SK-N-SH treated with all-trans-retinoic acid at 6 μM for 48 hours (cell line): ENCODE results near the gene ZNF76.

Experiments used
- ATAC-seq: fragments of 200-7000 bp; cut with Tn5 transposase; 3 replicates; pipeline ENCODE4 v1.9.1; 2020; ENCODE audit warnings: mild to moderate bottlenecking, moderate library complexity
- BACH2 ChIP-seq: fragments of 250-450 bp; sonication (Bioruptor Pico); IDR thresholded peaks from 2 replicates; pipeline ENCODE4 v1.9.0; 2021; ENCODE audit warnings: mild to moderate bottlenecking, borderline replicate concordance
- CREB5 ChIP-seq: fragments of 250-450 bp; sonication (Bioruptor Pico); IDR thresholded peaks from 2 replicates; pipeline ENCODE4 v1.5.1; 2020; ENCODE audit warnings: low read depth, mild to moderate bottlenecking, moderate library complexity
- CSRNP3 ChIP-seq: fragments of 250-450 bp; sonication (Bioruptor Pico); IDR thresholded peaks from 2 replicates; pipeline ENCODE4 v1.5.1; 2021; ENCODE audit warnings: mild to moderate bottlenecking, moderate library complexity
- ESRRG ChIP-seq: fragments of 250-450 bp; sonication (Bioruptor Pico); IDR thresholded peaks from 2 replicates; pipeline ENCODE4 v1.6.1; 2021; ENCODE audit warnings: mild to moderate bottlenecking
- GLIS3 ChIP-seq: fragments of 250-450 bp; sonication (Bioruptor Pico); IDR thresholded peaks from 2 replicates; pipeline ENCODE4 v1.5.0; 2020; ENCODE audit warnings: mild to moderate bottlenecking, moderate library complexity
- ISL1 ChIP-seq: fragments of 250-450 bp; sonication (Bioruptor Pico); IDR thresholded peaks from 2 replicates; pipeline ENCODE4 v2.1.2; 2022; ENCODE audit warnings: mild to moderate bottlenecking, moderate library complexity
- OSR1 ChIP-seq: fragments of 250-450 bp; sonication (Bioruptor Pico); IDR thresholded peaks from 2 replicates; pipeline ENCODE4 v1.8.0; 2022; ENCODE audit warnings: moderate library complexity, mild to moderate bottlenecking, inconsistent platforms
- PATZ1 ChIP-seq: fragments of 250-450 bp; sonication (Bioruptor Pico); IDR thresholded peaks from 2 replicates; pipeline ENCODE4 v1.8.0; 2020; ENCODE audit warnings: mild to moderate bottlenecking, moderate library complexity, borderline replicate concordance
- PPARA ChIP-seq: fragments of 250-450 bp; sonication (Bioruptor Pico); IDR thresholded peaks from 2 replicates; pipeline ENCODE4 v1.5.0; 2020; ENCODE audit warnings: mild to moderate bottlenecking, borderline replicate concordance
- RARB ChIP-seq: fragments of 250-450 bp; sonication (Bioruptor Pico); IDR thresholded peaks from 2 replicates; pipeline ENCODE4 v1.8.0; 2021; ENCODE audit warnings: mild to moderate bottlenecking, moderate library complexity
- SNAI2 ChIP-seq: fragments of 250-450 bp; sonication (Bioruptor Pico); IDR thresholded peaks from 2 replicates; pipeline ENCODE4 v1.5.0; 2020; ENCODE audit warnings: mild to moderate bottlenecking, moderate library complexity
- TCF4 ChIP-seq: fragments of 250-450 bp; sonication (Bioruptor Pico); IDR thresholded peaks from 2 replicates; pipeline ENCODE4 v1.8.0; 2021; ENCODE audit warnings: mild to moderate bottlenecking, moderate library complexity, borderline replicate concordance
- TOX ChIP-seq: fragments of 250-450 bp; sonication (Bioruptor Pico); IDR thresholded peaks from 2 replicates; pipeline ENCODE4 v1.8.0; 2021; ENCODE audit warnings: mild to moderate bottlenecking, moderate library complexity, borderline replicate concordance
- ZC3H10 ChIP-seq: fragments of 250-450 bp; sonication (Bioruptor Pico); IDR thresholded peaks from 2 replicates; pipeline ENCODE4 v1.5.1; 2021; ENCODE audit warnings: mild to moderate bottlenecking, moderate library complexity
- ZFP3 ChIP-seq: fragments of 250-450 bp; sonication (Bioruptor Pico); IDR thresholded peaks from 2 replicates; pipeline ENCODE4 v1.5.0; 2020; ENCODE audit warnings: mild to moderate bottlenecking, moderate library complexity
- ZFP30 ChIP-seq: fragments of 450-650 bp; formaldehyde crosslinking; IDR thresholded peaks from 2 replicates; pipeline ENCODE4 v1.5.0; 2022; ENCODE audit warnings: mild to moderate bottlenecking, moderate library complexity
- ZNF565 ChIP-seq: fragments of 450-650 bp; formaldehyde crosslinking; conservative IDR thresholded peaks from 2 replicates; pipeline ENCODE4 v1.5.0; 2020; ENCODE audit warnings: low read depth, mild to moderate bottlenecking, moderate library complexity
- ZNF70 ChIP-seq: fragments of 450-650 bp; formaldehyde crosslinking; IDR thresholded peaks from 2 replicates; pipeline ENCODE4 v1.5.0; 2020; ENCODE audit warnings: mild to moderate bottlenecking, moderate library complexity
- ZNF8 ChIP-seq: fragments of 450-650 bp; formaldehyde crosslinking; IDR thresholded peaks from 2 replicates; pipeline ENCODE4 v1.5.0; 2020; ENCODE audit warnings: mild to moderate bottlenecking, moderate library complexity
- TF ChIP-seq, protein P1 (sequence below): fragments of 250-450 bp; sonication (Bioruptor Pico); IDR thresholded peaks from 2 replicates; pipeline ENCODE4 v1.8.0; 2021; ENCODE audit warnings: low read depth, mild to moderate bottlenecking, moderate library complexity, borderline replicate concordance
- TF ChIP-seq, protein P2 (sequence below): fragments of 250-450 bp; sonication (Bioruptor Pico); IDR thresholded peaks from 2 replicates; pipeline ENCODE4 v1.5.0; 2020; ENCODE audit warnings: mild to moderate bottlenecking, moderate library complexity

ZNF76 gene

GRCh38 chr6:35242486-35242885, 17.0 kb upstream of the ZNF76 start:
- ATAC-seq, result no peak
- no peak for TF ChIP-seq OSR1 (CRISPR knock-in tag)
- no peak for TF ChIP-seq BACH2 (CRISPR knock-in tag)
- TF ChIP-seq, protein P1, sequence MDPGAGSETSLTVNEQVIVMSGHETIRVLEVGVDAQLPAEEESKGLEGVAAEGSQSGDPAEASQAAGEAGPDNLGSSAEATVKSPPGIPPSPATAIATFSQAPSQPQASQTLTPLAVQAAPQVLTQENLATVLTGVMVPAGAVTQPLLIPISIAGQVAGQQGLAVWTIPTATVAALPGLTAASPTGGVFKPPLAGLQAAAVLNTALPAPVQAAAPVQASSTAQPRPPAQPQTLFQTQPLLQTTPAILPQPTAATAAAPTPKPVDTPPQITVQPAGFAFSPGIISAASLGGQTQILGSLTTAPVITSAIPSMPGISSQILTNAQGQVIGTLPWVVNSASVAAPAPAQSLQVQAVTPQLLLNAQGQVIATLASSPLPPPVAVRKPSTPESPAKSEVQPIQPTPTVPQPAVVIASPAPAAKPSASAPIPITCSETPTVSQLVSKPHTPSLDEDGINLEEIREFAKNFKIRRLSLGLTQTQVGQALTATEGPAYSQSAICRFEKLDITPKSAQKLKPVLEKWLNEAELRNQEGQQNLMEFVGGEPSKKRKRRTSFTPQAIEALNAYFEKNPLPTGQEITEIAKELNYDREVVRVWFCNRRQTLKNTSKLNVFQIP (CRISPR knock-in tag), result no peak
- no peak for TF ChIP-seq ZNF70
- no peak for TF ChIP-seq ZC3H10 (CRISPR knock-in tag)
- TF ChIP-seq CSRNP3, result no peak
- TF ChIP-seq ZFP30 (CRISPR knock-in tag), result no peak
- TF ChIP-seq, protein P2, sequence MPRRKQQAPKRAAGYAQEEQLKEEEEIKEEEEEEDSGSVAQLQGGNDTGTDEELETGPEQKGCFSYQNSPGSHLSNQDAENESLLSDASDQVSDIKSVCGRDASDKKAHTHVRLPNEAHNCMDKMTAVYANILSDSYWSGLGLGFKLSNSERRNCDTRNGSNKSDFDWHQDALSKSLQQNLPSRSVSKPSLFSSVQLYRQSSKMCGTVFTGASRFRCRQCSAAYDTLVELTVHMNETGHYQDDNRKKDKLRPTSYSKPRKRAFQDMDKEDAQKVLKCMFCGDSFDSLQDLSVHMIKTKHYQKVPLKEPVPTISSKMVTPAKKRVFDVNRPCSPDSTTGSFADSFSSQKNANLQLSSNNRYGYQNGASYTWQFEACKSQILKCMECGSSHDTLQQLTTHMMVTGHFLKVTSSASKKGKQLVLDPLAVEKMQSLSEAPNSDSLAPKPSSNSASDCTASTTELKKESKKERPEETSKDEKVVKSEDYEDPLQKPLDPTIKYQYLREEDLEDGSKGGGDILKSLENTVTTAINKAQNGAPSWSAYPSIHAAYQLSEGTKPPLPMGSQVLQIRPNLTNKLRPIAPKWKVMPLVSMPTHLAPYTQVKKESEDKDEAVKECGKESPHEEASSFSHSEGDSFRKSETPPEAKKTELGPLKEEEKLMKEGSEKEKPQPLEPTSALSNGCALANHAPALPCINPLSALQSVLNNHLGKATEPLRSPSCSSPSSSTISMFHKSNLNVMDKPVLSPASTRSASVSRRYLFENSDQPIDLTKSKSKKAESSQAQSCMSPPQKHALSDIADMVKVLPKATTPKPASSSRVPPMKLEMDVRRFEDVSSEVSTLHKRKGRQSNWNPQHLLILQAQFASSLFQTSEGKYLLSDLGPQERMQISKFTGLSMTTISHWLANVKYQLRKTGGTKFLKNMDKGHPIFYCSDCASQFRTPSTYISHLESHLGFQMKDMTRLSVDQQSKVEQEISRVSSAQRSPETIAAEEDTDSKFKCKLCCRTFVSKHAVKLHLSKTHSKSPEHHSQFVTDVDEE (CRISPR knock-in tag), result no peak
- TF ChIP-seq PPARA, result no peak
- TF ChIP-seq PATZ1, result no peak
- no peak for TF ChIP-seq GLIS3 (CRISPR knock-in tag)
- no peak for TF ChIP-seq ZNF565
- TF ChIP-seq RARB, result no peak
- TF ChIP-seq TCF4 (CRISPR knock-in tag), result no peak
- TF ChIP-seq ZNF8 (CRISPR knock-in tag), result no peak
- TF ChIP-seq ESRRG (CRISPR knock-in tag), result no peak
- TF ChIP-seq ZFP3 (CRISPR knock-in tag), result no peak
- no peak for TF ChIP-seq CREB5 (CRISPR knock-in tag)

GRCh38 chr6:35242906-35243305, 16.6 kb upstream of the ZNF76 start:
- ATAC-seq, result no peak
- no peak for TF ChIP-seq TCF4 (CRISPR knock-in tag)
- TF ChIP-seq TOX (CRISPR knock-in tag), result no peak
- TF ChIP-seq CSRNP3, result no peak
- TF ChIP-seq, protein P2 (CRISPR knock-in tag), result no peak
- TF ChIP-seq ZFP30 (CRISPR knock-in tag), result no peak
- TF ChIP-seq PATZ1, result no peak
- no peak for TF ChIP-seq ESRRG (CRISPR knock-in tag)
- TF ChIP-seq GLIS3 (CRISPR knock-in tag), result no peak
- no peak for TF ChIP-seq RARB
- no peak for TF ChIP-seq SNAI2 (CRISPR knock-in tag)
- TF ChIP-seq ISL1 (CRISPR knock-in tag), result no peak
- TF ChIP-seq ZFP3 (CRISPR knock-in tag), result no peak
- no peak for TF ChIP-seq PPARA
- TF ChIP-seq ZNF565, result no peak
- no peak for TF ChIP-seq ZNF8 (CRISPR knock-in tag)
- no peak for TF ChIP-seq ZNF70
- TF ChIP-seq CREB5 (CRISPR knock-in tag), result no peak
